ENCODE data around the gene BRAP. TPM values are rescaled to one million over a fixed set of nuclear protein-coding genes. Genes with fewer than 3 reads are reported as not detected.

The BRAP gene
- total RNA-seq = 22.1 and 24.3 TPM in 2 replicates

DNA sequence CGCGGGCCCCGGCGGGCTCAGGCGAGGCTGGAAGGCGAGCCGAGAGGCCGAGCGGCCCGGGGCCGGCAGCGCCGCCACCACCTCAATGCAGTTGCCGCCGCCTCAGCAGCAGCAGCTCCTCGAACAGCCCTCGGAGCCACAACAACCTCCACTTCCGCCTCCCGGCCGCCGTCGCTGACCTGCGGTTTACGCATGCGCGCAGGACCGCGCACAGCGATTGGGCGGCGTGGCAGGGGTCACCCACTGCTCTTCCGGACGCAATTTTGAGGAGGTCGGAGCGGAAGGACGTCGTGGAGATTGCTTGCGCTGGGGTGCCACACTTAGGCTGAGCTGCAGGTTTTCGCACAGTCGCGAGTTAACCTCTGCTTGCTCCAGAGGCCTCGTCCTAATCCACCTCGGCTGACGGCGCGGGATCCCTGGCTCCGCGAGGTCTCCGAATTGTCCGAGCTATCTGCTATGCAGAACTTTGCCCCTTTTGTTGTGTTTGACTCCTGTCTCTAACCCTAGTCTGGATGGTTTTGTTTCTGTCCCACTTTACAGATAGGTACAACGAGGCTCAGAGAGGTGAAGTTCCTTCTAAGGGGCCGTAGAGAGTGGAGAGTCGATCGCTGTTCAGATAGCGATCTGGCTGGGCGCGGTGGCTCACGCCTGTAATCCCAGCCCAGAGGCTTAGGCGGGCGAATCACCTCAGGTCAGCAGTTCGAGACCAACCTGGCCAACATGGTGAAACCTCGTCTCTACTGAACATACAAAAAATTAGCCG is at the start of gene BRAP, which contains the start of gene ACAD10:
Gene BRAP, minus strand, starts transcription at position 146 of the 763 bp plus-strand sequence. CDS start 164 bp downstream, outside the sequence.
Gene ACAD10, plus strand, starts transcription at position 243 of the 763 bp plus-strand sequence. CDS start 6,657 bp downstream, outside the sequence.

GRCh38 chr12:111598637-111599452 is 86.9 kb downstream of the BRAP start, which contains the start of gene ATXN2:
Gene ATXN2, minus strand, starts transcription at chr12:111599315. Its CDS starts 281 bp downstream, at chr12:111599034.

Other genes with a start within 250 kb of the BRAP start
- 61.9 and 68.5 TPM in 2 replicates for gene ATXN2, start 86.6 kb downstream of the BRAP start, total RNA-seq
- 14.9 and 15.6 TPM in 2 replicates for gene ACAD10, start 97 bp upstream of the BRAP start, total RNA-seq
- 32.4 and 47.1 TPM in 2 replicates for gene ALDH2, start 81.0 kb upstream of the BRAP start, total RNA-seq
- gene MAPKAPK5, start 156.3 kb upstream of the BRAP start, total RNA-seq = 48.2 and 54.0 TPM in 2 replicates

All from thoracic aorta endothelial cell (primary cell).